AG09319 (cell line): ENCODE results near the gene DAAM1.

ENCODE experiments used
- DNase-seq: peaks from one replicate; pipeline ENCODE4 v3.0.0-alpha.2; 2010; ENCODE audit warnings: low read depth; ENCODE audit errors: extremely low read depth
- CTCF ChIP-seq: IDR thresholded peaks from 2 replicates; pipeline ENCODE4 v1.5.1; 2011; ENCODE audit warnings: low read depth, mild to moderate bottlenecking, inconsistent platforms, low read length, moderate library complexity

Gene DAAM1

GRCh38 chr14:59347511-59347900 is 159.0 kb downstream of the DAAM1 start:
- DNase-seq = no peak
- TF ChIP-seq CTCF = no peak

GRCh38 chr14:59347915-59348314 is 159.4 kb downstream of the DAAM1 start:
- no peak for DNase-seq
- no peak for TF ChIP-seq CTCF

GRCh38 chr14:59349258-59349701 is 160.8 kb downstream of the DAAM1 start:
- no peak for DNase-seq

GRCh38 chr14:59352961-59353360 is 164.5 kb downstream of the DAAM1 start:
- no peak for DNase-seq

More at GRCh38 chr14:59349258-59349701, 160.8 kb downstream of the DAAM1 start:
- TF ChIP-seq CTCF = no peak

GRCh38 chr14:59354666-59355065 is 166.2 kb downstream of the DAAM1 start:
- no peak for DNase-seq

More at GRCh38 chr14:59352961-59353360, 164.5 kb downstream of the DAAM1 start:
- TF ChIP-seq CTCF = no peak

GRCh38 chr14:59355091-59355490 is 166.6 kb downstream of the DAAM1 start:
- no peak for DNase-seq
- TF ChIP-seq CTCF = no peak

More at GRCh38 chr14:59354666-59355065, 166.2 kb downstream of the DAAM1 start:
- TF ChIP-seq CTCF = no peak

- DNase-seq = no peak
These were observed 167.8 kb downstream of the DAAM1 start for GRCh38 chr14:59356312-59356711.

More at GRCh38 chr14:59356312-59356711, 167.8 kb downstream of the DAAM1 start:
- no peak for TF ChIP-seq CTCF
